Stimulated activated CD4-positive, alpha-beta T cell treated with anti-CD3 and anti-CD28 coated beads, Interleukin-12 subunit alpha, Interleukin-12 subunit beta, amount 100 ng/mL, for 4 hours (primary cell): ENCODE measurements around the gene STEAP1.
A peak's percentile ranks its signal among the peaks of the same experiment; 100 is the strongest.
"Not testable (repeated sequence)": the region's sequence is repeated elsewhere in the genome, so short reads cannot be mapped to it uniquely, and the experiment has no call there.

Experiments used
- DNase-seq: peaks from one replicate; pipeline ENCODE4 v3.0.0-alpha.2; 2020

STEAP1 gene

DNA sequence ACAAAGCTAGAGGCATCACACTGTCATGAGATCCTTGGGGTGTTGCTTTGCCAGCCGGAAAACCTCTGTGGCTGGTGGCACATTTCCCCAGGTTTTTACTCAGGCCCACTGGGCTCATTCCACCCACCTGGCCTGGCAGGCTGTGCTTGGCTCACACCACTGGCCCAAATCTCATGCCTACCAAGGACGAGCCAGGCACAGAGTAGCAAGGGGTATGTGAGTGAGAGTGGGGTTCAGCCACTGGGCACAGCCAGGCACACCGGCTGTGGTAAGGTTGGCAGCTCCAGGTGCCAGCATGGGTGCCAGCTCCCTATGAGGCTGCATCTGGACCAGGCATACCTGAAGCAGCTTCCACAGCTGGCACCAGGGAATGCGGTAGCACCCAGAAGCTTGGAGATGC lies 21.4 kb downstream of the STEAP1 start:
- DNase-seq: no peak

DNA sequence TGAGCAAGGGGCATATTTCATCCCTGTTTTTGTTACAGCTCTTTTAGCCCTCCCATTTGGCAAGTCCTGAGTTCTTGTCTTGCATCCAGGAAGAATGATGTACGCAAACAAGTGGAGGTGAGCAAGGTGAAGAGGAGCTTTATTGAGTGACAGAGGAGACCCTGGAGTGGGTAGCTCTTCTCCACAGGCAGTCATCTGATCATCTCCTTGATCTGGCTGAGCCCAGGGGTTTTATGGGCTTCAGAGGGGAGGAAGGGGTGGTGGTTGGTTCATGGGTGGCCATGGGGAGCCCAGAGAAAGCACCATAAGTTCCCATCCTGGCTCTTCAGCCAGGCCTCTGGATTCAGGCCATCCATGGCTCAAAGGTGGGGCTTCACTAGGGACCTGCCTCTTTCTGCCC lies 21.9 kb downstream of the STEAP1 start:
- no peak for DNase-seq

GRCh38 chr7:90178166-90178565 lies 23.9 kb downstream of the STEAP1 start:
- DNase-seq: no peak

GRCh38 chr7:90178679-90179278 lies 24.5 kb downstream of the STEAP1 start:
- no peak for DNase-seq

- DNase-seq: no peak
These were observed 25.8 kb downstream of the STEAP1 start for GRCh38 chr7:90180011-90180585.

GRCh38 chr7:90180649-90181048 lies 26.4 kb downstream of the STEAP1 start:
- DNase-seq: no peak

DNA sequence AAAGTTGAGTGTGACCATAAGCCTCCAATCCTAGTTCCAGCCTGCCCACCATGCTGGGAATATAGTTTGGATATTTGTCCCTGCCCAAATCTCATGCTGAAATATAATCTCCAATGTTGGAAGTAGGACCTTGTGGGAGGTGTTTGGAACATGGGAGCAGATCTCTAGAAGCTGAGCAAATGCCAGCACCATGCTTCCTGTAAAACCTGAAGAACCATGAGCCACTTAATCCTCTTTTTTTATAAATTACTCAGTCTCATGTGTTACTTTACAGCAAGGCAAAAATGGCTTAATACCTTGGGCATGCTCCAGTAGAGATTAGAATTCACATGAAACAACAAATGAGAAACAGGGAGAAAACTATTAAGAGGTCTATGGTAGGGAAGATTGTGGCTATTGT lies 27.2 kb downstream of the STEAP1 start:
- DNase-seq: no peak

DNA sequence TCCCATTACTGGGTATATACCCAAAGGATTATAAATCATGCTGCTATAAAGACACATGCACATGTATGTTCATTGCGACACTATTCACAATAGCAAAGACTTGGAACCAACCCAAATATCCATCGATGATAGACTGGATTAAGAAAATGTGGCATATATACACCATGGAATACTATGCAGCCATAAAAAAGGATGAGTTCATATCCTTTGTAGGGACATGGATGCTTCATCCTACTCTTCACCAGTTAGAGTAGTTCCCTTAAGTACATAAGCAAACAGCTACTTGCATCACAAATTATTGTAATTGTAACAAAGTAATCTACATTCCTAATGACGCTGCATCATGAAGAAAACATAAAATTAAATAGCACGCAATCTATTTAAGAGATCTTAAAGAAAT lies 32.0 kb downstream of the STEAP1 start:
- DNase-seq: not testable (repeated sequence)

GRCh38 chr7:90187507-90188050 lies 33.3 kb downstream of the STEAP1 start:
- DNase-seq: no peak

GRCh38 chr7:90188281-90188680 lies 34.0 kb downstream of the STEAP1 start:
- no peak for DNase-seq

DNA sequence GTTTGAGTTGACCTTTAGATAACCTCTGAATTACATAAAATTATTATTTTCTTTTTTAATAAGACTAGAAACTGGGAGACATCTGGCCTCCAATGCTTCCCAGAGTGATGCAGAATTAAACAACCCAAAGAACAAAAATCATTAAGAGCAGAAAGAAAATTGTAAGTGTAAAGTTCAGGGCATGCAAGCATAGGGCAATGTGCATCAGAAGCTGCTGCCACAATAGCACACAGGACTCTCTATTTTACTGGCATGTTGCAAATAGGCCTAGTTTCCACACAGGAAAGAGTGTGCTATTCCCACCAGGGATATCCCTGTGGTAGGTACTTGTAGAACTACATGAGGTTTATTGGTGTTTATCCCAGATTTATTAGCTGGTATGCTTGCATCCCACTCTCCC lies 36.7 kb downstream of the STEAP1 start:
- DNase-seq: no peak

GRCh38 chr7:90191648-90192047 lies 37.4 kb downstream of the STEAP1 start:
- no peak for DNase-seq

DNA sequence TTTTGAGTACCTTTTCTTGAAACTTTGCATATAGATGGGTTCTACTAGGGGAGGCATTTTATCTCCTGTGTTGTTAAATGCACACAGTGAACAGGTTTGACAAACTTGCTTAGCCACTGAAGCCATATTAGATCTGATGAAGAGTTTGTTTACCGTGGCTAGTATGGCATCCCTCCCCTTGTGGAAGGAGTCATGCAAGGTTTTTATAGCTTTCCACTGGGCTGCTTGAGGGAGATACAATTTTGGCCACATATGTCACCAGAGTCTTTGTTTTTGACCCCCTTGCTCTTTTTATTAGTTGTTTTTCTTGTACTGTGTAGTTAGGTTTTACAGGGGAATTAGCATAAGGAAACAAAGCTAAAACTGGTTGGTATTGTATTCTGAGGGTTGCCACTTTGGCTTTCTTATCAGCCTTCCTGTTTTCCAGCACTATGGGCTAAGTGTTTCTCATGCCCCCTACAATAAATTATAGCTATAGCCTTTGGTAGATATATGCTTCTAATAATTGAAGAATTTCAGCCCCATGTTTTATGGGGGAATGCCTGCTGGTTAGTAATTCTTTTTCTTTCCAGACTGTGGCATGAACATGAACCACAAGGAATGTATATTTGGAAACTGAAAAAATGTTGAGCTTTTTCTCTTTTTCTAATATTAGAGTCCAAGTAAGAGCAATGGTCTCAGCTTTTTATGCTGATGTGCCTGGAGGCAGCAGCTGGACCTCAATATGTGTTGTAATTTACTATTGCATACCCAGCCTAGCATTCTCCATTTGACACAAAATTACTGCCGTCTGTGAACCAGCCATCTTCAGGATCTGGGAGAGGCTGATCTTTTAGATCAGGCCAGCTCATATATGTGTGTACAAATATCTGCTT lies 38.8 kb downstream of the STEAP1 start:
- no peak for DNase-seq

DNA sequence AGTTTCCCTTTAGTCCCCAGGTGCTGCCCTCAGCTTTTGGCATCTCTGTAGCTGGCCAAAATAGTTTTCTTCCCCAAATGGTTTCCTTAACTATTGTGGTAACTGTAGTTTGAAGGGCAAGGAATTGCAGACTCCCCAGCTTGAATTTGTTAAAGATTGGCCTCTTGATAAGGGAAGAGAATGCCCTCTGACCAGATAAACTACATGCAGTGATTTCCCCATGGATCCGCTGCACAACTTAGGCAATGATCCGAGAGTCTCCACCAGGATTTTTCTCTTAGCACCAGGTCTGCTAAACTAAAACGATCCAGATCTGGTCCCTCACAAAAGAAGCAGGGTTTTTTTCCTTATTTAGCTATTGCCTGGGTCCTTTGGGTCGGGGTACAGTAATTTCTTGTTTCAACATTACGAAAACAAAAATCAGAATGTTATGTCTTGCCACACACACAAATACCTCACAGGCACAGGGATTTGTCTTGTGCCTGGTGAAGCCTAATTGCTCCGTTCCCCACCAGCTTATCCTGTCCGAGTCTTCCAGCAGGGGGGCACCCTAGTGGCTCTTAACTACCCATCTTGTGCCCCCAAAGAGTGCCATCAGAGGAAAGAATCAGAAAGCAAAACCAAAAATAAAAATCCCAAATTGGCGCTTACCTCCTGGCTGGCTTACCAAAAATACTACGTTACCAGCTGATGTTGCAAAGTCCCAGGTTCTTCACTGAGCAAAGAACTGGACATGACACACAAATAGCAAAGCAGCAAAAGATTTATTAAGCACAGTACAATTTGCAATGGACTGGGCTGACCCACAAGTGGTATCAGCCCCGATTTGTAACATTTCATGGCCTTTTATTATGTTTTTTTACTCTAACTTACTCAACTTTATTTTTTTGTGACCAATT lies 40.9 kb downstream of the STEAP1 start:
- DNase-seq: no peak

GRCh38 chr7:90201500-90202195 lies 47.4 kb downstream of the STEAP1 start:
- DNase-seq: no peak

DNA sequence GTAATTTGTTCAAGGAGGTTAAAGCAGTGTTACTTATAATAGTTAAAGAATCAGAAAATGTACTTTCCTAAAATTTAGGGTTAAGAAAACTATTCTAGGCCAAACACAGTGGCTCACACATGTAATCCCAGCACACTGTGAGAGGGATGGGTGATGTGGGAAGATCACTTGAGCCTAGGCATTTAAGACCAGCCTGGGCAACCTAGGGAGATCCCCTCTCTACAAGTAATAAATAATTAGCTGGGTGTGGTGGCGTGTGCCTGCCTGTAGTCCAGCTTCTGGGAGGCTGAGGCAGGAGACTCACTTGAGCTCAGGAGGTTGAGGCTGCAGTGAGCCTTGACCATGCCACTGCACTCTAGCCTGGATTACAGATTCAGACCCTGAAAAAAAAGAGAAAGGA lies 53.7 kb downstream of the STEAP1 start:
- DNase-seq: no peak

GRCh38 chr7:90209776-90210175 lies 55.5 kb downstream of the STEAP1 start:
- no peak for DNase-seq

DNA sequence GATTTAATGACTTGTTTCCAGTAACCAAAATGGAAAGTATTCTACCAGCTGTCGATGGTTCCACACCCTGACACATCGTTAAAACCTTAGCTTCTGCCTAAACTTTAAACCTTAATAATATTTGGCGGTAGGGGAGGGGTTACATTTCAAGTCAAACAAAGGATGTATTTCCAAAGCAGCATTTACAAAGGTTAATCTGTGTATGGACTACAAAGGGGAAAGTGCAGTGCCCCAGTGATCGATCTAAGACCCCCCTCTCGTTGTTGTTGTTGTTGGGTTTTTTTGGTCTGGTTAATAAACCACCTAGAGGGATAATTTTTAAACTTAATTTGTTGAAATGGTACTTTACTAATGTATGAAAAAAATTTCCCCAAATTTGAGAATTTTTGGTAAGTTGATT lies 56.2 kb downstream of the STEAP1 start:
- no peak for DNase-seq

- DNase-seq: no peak
These were observed 56.7 kb downstream of the STEAP1 start for GRCh38 chr7:90210981-90211380.

DNA sequence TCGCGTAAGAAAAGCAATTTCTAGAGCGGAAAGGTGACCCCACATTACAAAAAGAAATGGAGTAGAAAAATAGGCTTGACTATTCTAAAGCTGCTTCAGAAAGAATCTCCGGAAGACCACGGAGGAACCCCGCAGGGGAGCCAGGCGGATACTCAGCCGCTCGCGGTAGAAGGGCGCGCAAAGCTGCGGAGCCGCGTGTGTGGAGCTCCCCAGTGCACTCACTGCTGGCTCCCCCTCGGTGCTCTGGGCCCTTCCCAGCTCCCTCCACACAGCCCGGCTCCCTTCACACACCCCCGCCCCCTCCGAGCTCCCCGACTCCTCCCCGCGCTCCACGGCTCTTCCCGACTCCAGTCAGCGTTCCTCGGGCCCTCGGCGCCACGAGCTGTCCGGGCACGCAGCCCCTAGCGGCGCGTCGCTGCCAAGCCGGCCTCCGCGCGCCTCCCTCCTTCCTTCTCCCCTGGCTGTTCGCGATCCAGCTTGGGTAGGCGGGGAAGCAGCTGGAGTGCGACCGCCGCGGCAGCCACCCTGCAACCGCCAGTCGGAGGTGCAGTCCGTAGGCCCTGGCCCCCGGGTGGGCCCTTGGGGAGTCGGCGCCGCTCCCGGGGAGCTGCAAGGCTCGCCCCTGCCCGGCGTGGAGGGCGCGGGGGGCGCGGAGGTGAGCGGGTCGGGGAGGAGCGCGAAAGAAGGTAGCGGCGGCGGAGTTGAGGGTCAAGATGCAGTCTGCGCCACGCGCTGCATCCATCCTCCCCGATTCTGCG lies 57.3 kb downstream of the STEAP1 start, which contains the start of gene STEAP2:
Gene STEAP2 (plus strand): TSS at position 350 of the 758 bp plus-strand sequence. CDS start 13,343 bp downstream, outside the sequence.
- DNase-seq: peak; percentile 29

DNA sequence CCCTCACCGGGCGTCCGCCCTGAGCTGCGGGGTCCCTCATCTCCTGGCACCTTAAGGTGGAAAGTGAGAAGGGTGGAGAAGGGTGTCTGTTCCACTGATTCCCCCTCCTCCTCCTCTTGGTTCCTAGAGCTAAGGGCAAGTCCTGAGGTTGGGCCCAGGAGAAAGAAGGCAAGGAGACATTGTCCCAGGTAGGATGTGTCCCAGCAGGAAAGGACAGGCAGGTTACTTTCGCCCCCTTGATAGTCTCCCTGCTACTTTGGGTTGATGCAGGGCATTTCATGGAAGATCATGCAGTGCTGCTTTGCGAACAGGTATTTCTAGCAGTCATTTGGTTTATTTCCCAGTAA lies 57.9 kb downstream of the STEAP1 start:
- DNase-seq: no peak
